ENCODE measurements around the gene ADAMTS7. TPM values are rescaled to one million over a fixed set of nuclear protein-coding genes. Genes with fewer than 3 reads are reported as not detected.
"Not testable (repeated sequence)": the region's sequence is repeated elsewhere in the genome, so short reads cannot be mapped to it uniquely, and the experiment has no call there.

The ADAMTS7 gene
- total RNA-seq, 1 donor: 34.0 TPM

- H3K36me3 ChIP-seq (ENCODE audit: insufficient read depth, low read length): peaks cover 11% of the 10 kb centered on the region
- no peaks in the 10 kb centered on the region for H4K20me1 ChIP-seq (ENCODE audit: insufficient read depth, low read length)
- H3K27ac ChIP-seq (ENCODE audit: low read depth, low read length): no peak overlapping the region
- H2AFZ ChIP-seq (ENCODE audit: low read length): no peak overlapping the region
- no peaks in the 10 kb centered on the region for H3K79me2 ChIP-seq (ENCODE audit: insufficient read depth, low read length)
- H3K4me1 ChIP-seq (ENCODE audit: insufficient read depth, low read length): peaks cover 7% of the 10 kb centered on the region
- DNase-seq (ENCODE audit: insufficient read length, low spot score, missing footprints): no peak
- TF ChIP-seq CTCF (IDR thresholded peaks at IDR 0.05; ENCODE audit: extremely low read depth, low read depth, low read length): no peak
- no peak overlapping the region for H3K4me3 ChIP-seq (ENCODE audit: insufficient read depth, low read length)
- H3K27me3 ChIP-seq (ENCODE audit: insufficient read depth, low read length): no peaks in the 10 kb centered on the region
- H3K9me3 ChIP-seq (ENCODE audit: low read depth, low read length): no peaks in the 10 kb centered on the region
- peak overlapping the region; percentile 10 for H3K4me2 ChIP-seq (ENCODE audit: insufficient read depth, low read length)
Measured at GRCh38 chr15:78797951-78798350, 13.3 kb downstream of the ADAMTS7 start.

GRCh38 chr15:78796510-78796909 is 14.8 kb downstream of the ADAMTS7 start:
- H2AFZ ChIP-seq (ENCODE audit: low read length): no peak overlapping the region
- TF ChIP-seq CTCF (IDR thresholded peaks at IDR 0.05; ENCODE audit: extremely low read depth, low read depth, low read length): no peak

GRCh38 chr15:78795043-78795442 is 16.2 kb downstream of the ADAMTS7 start:
- peaks cover 7% of the 10 kb centered on the region for H3K4me1 ChIP-seq (ENCODE audit: insufficient read depth, low read length)
- no peak for DNase-seq (ENCODE audit: insufficient read length, low spot score, missing footprints)
- no peak overlapping the region for H3K27ac ChIP-seq (ENCODE audit: low read depth, low read length)
- H3K4me3 ChIP-seq (ENCODE audit: insufficient read depth, low read length): no peak overlapping the region
- no peak overlapping the region for H3K4me2 ChIP-seq (ENCODE audit: insufficient read depth, low read length)
- no peaks in the 10 kb centered on the region for H3K27me3 ChIP-seq (ENCODE audit: insufficient read depth, low read length)
- no peaks in the 10 kb centered on the region for H3K9me3 ChIP-seq (ENCODE audit: low read depth, low read length)
- no peak for TF ChIP-seq CTCF (IDR thresholded peaks at IDR 0.05; ENCODE audit: extremely low read depth, low read depth, low read length)
- H3K79me2 ChIP-seq (ENCODE audit: insufficient read depth, low read length): no peaks in the 10 kb centered on the region
- H4K20me1 ChIP-seq (ENCODE audit: insufficient read depth, low read length): no peaks in the 10 kb centered on the region
- peaks cover 11% of the 10 kb centered on the region for H3K36me3 ChIP-seq (ENCODE audit: insufficient read depth, low read length)
- no peak overlapping the region for H2AFZ ChIP-seq (ENCODE audit: low read length)

More at GRCh38 chr15:78796510-78796909, 14.8 kb downstream of the ADAMTS7 start:
- H3K27me3 ChIP-seq (ENCODE audit: insufficient read depth, low read length): no peaks in the 10 kb centered on the region
- no peak overlapping the region for H3K4me3 ChIP-seq (ENCODE audit: insufficient read depth, low read length)
- H4K20me1 ChIP-seq (ENCODE audit: insufficient read depth, low read length): no peaks in the 10 kb centered on the region
- H3K4me2 ChIP-seq (ENCODE audit: insufficient read depth, low read length): no peak overlapping the region
- no peaks in the 10 kb centered on the region for H3K9me3 ChIP-seq (ENCODE audit: low read depth, low read length)
- H3K4me1 ChIP-seq (ENCODE audit: insufficient read depth, low read length): peaks cover 7% of the 10 kb centered on the region
- no peaks in the 10 kb centered on the region for H3K79me2 ChIP-seq (ENCODE audit: insufficient read depth, low read length)
- peaks cover 11% of the 10 kb centered on the region for H3K36me3 ChIP-seq (ENCODE audit: insufficient read depth, low read length)
- DNase-seq (ENCODE audit: insufficient read length, low spot score, missing footprints): no peak
- H3K27ac ChIP-seq (ENCODE audit: low read depth, low read length): no peak overlapping the region

GRCh38 chr15:78794446-78794845 is 16.8 kb downstream of the ADAMTS7 start:
- H3K4me1 ChIP-seq (ENCODE audit: insufficient read depth, low read length); H3K9me3 ChIP-seq (ENCODE audit: low read depth, low read length); DNase-seq (ENCODE audit: insufficient read length, low spot score, missing footprints); H2AFZ ChIP-seq (ENCODE audit: low read length); H3K27me3 ChIP-seq (ENCODE audit: insufficient read depth, low read length); H3K27ac ChIP-seq (ENCODE audit: low read depth, low read length); H3K4me3 ChIP-seq (ENCODE audit: insufficient read depth, low read length); H3K79me2 ChIP-seq (ENCODE audit: insufficient read depth, low read length); H3K4me2 ChIP-seq (ENCODE audit: insufficient read depth, low read length); H4K20me1 ChIP-seq (ENCODE audit: insufficient read depth, low read length): not testable (repeated sequence)
- peaks cover 11% of the 10 kb centered on the region for H3K36me3 ChIP-seq (ENCODE audit: insufficient read depth, low read length)

All from osteoblast (primary cell).